Adipocyte (in vitro differentiated cells): Measurements from ENCODE around the gene ANK2.

Source experiments
- DNase-seq: peaks from one replicate; pipeline ENCODE4 v3.0.0-alpha.2; 2015; ENCODE audit warnings: low read depth
- H3K27me3 ChIP-seq: replicated peaks from 2 replicates; pipeline ENCODE4 v1.7.0; 2013; ENCODE audit warnings: mild to moderate bottlenecking, low read length, moderate library complexity; ENCODE audit not compliant: control insufficient read depth, insufficient read depth
- H3K36me3 ChIP-seq: 2 replicates; pipeline ENCODE4 v1.7.0; 2013; ENCODE audit warnings: low read length, mild to moderate bottlenecking, moderate library complexity; ENCODE audit not compliant: control insufficient read depth, insufficient read depth, severe bottlenecking
- H3K4me1 ChIP-seq: 2 replicates; pipeline ENCODE4 v1.7.0; 2013; ENCODE audit warnings: mild to moderate bottlenecking, low read length, moderate library complexity; ENCODE audit not compliant: control insufficient read depth, insufficient read depth
- H3K4me3 ChIP-seq: 2 replicates; pipeline ENCODE4 v1.7.0; 2013; ENCODE audit warnings: mild to moderate bottlenecking, low read length, moderate library complexity
- H3K9ac ChIP-seq: 2 replicates; pipeline ENCODE4 v1.7.0; 2013; ENCODE audit warnings: mild to moderate bottlenecking, low read length, moderate library complexity
- H3K9me3 ChIP-seq: 2 replicates; pipeline ENCODE4 v1.7.0; 2013; ENCODE audit warnings: mild to moderate bottlenecking, low read length, moderate library complexity; ENCODE audit not compliant: control insufficient read depth

ANK2 gene

GRCh38 chr4:113049421-113050370, at the start of gene ANK2:
TSS of gene ANK2 (plus strand) at chr4:113049653. CDS start at chr4:113049729, 76 bp downstream.
- H3K4me3 ChIP-seq, result no peak within 1 kb of the TSS
- DNase-seq, result peak; percentile 25
- peaks cover 6% of the 10 kb centered on the region for H3K4me1 ChIP-seq
- no peaks in the 10 kb centered on the region for H3K27me3 ChIP-seq
- no peaks in the 10 kb centered on the region for H3K9me3 ChIP-seq
- H3K36me3 ChIP-seq, result no peaks in the 10 kb centered on the region
- no peak within 1 kb of the TSS for H3K9ac ChIP-seq

DNA sequence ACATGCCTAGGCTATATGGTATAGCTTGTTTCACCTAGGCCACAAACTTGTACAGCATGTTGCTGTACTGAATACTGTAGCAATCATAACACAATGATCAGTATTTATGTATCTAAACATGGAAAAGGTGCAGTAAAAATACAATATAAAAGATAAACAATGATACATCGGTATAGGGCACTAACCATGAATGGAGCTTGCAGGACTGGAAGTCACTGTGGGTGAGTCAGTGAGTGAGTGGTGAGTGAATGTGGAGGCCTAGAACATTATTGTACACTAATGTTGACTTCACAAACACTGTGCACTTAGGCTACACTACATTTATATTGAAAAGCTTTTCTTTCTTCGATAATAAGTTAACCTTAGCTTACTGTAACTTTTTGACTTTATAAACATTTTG, 45.6 kb upstream of the ANK2 start:
- no peak overlapping the region for H3K9ac ChIP-seq
- H3K9me3 ChIP-seq, result no peaks in the 10 kb centered on the region
- H3K27me3 ChIP-seq, result no peaks in the 10 kb centered on the region
- DNase-seq, result no peak
- peaks cover 9% of the 10 kb centered on the region for H3K4me1 ChIP-seq
- no peak overlapping the region for H3K4me3 ChIP-seq
- H3K36me3 ChIP-seq, result no peaks in the 10 kb centered on the region

DNA sequence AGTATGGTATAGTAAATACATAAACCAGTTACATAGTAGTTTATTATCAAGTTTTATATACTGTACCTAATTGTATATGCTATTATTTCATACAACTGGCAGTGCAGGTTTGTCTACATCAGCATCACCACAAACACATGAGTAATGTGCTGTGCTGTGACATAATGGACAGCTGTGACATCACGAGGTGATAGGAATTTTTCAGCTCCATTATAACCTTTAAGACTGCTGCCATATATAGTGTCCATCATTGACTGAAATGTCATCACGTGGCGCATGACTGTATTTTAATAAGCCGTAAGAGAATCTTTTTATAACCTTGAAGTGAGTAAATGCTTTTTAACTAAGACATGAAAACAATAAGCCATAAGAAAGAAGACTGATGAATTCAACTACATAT, 44.8 kb upstream of the ANK2 start:
- no peaks in the 10 kb centered on the region for H3K27me3 ChIP-seq
- peaks cover 10% of the 10 kb centered on the region for H3K4me1 ChIP-seq
- no peak for DNase-seq
- no peaks in the 10 kb centered on the region for H3K9me3 ChIP-seq
- H3K4me3 ChIP-seq, result no peak overlapping the region
- no peaks in the 10 kb centered on the region for H3K36me3 ChIP-seq
- H3K9ac ChIP-seq, result no peak overlapping the region

DNA sequence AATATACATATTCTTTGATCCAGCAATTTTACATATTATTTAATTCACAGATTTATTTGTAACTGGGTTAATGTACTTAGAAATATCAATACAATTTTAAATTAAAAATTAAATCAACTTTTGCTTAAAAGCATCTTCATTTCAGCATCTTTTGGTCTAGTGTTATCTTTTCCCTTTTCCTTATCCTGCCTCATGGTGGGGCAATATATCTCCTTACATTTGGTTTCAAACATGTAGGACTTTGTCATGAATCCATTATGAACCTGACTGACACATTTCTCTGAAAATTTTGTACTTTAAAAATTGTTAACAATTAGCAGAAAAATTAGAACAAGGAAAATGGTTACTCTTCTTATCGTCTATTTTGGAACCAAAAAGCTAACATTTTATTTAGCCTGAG, 42.8 kb upstream of the ANK2 start:
- no peaks in the 10 kb centered on the region for H3K9me3 ChIP-seq
- no peak overlapping the region for H3K4me3 ChIP-seq
- peaks cover 10% of the 10 kb centered on the region for H3K4me1 ChIP-seq
- no peak overlapping the region for H3K9ac ChIP-seq
- H3K27me3 ChIP-seq, result no peaks in the 10 kb centered on the region
- H3K36me3 ChIP-seq, result no peaks in the 10 kb centered on the region
- no peak for DNase-seq

- H3K36me3 ChIP-seq, result no peaks in the 10 kb centered on the region
- no peaks in the 10 kb centered on the region for H3K9me3 ChIP-seq
- H3K4me1 ChIP-seq, result peaks cover 10% of the 10 kb centered on the region
- no peak for DNase-seq
- H3K4me3 ChIP-seq, result no peak overlapping the region
- no peak overlapping the region for H3K9ac ChIP-seq
- no peaks in the 10 kb centered on the region for H3K27me3 ChIP-seq
Observed at GRCh38 chr4:113007151-113007550, 42.3 kb upstream of the ANK2 start.

- peaks cover 12% of the 10 kb centered on the region for H3K4me1 ChIP-seq
- H3K9ac ChIP-seq, result no peak overlapping the region
- H3K27me3 ChIP-seq, result no peaks in the 10 kb centered on the region
- no peaks in the 10 kb centered on the region for H3K36me3 ChIP-seq
- H3K4me3 ChIP-seq, result no peak overlapping the region
- H3K9me3 ChIP-seq, result no peaks in the 10 kb centered on the region
- DNase-seq, result no peak
Observed at GRCh38 chr4:113008135-113008534, 41.3 kb upstream of the ANK2 start.

- no peak for DNase-seq
- no peaks in the 10 kb centered on the region for H3K9me3 ChIP-seq
- no peak overlapping the region for H3K9ac ChIP-seq
- no peaks in the 10 kb centered on the region for H3K27me3 ChIP-seq
- H3K36me3 ChIP-seq, result no peaks in the 10 kb centered on the region
- H3K4me3 ChIP-seq, result no peak overlapping the region
- H3K4me1 ChIP-seq, result peaks cover 17% of the 10 kb centered on the region
Observed at GRCh38 chr4:113008716-113009115, 40.7 kb upstream of the ANK2 start.

- no peaks in the 10 kb centered on the region for H3K36me3 ChIP-seq
Observed at GRCh38 chr4:113009461-113009860, 40.0 kb upstream of the ANK2 start.

DNA sequence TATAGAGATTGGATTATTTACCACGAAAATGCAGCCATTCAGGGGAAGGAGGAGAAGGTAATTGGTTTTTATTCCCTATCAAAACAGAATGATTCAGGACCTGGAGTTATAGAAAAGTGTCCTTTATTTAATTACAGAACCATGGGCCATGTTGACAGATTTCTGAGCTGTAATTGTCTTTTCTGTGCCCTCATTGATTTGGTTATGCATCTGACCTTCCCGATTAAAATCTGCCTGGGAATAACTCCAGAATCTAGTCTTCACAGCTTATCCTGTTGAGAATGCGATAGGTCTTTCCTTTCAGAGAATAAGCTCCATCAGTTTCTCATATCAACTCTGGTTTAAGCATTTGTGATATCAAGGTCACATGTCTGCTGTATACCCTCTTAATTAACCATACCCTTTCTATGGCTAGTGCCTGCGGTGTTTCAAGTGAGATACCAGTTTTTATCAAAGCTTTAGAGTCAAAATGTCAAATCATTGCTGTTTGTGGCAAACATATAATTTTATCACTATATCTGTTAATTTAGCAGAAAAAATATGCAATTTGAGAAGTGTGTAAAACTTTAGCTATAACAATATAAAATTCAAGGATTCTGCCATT, 37.2 kb upstream of the ANK2 start:
- no peak for DNase-seq
- H3K9me3 ChIP-seq, result no peaks in the 10 kb centered on the region
- H3K36me3 ChIP-seq, result no peaks in the 10 kb centered on the region
- no peak overlapping the region for H3K4me3 ChIP-seq
- H3K4me1 ChIP-seq, result peaks cover 25% of the 10 kb centered on the region
- H3K27me3 ChIP-seq, result no peaks in the 10 kb centered on the region
- H3K9ac ChIP-seq, result no peak overlapping the region

More at GRCh38 chr4:113009461-113009860, 40.0 kb upstream of the ANK2 start:
- DNase-seq, result peak; percentile 34
- Histone ChIP-seq H3K9ac (no peak overlapping the region), H3K27me3 (no peaks in the 10 kb centered on the region), H3K4me1 (peaks cover 25% of the 10 kb centered on the region), H3K4me3 (no peak overlapping the region), H3K9me3 (no peaks in the 10 kb centered on the region)

GRCh38 chr4:113012786-113013185, 36.7 kb upstream of the ANK2 start:
- Histone ChIP-seq H3K36me3 (no peaks in the 10 kb centered on the region), H3K4me3 (no peak overlapping the region), H3K4me1 (peaks cover 25% of the 10 kb centered on the region), H3K9me3 (no peaks in the 10 kb centered on the region), H3K27me3 (no peaks in the 10 kb centered on the region), H3K9ac (no peak overlapping the region)
- peak; percentile 58 for DNase-seq

DNA sequence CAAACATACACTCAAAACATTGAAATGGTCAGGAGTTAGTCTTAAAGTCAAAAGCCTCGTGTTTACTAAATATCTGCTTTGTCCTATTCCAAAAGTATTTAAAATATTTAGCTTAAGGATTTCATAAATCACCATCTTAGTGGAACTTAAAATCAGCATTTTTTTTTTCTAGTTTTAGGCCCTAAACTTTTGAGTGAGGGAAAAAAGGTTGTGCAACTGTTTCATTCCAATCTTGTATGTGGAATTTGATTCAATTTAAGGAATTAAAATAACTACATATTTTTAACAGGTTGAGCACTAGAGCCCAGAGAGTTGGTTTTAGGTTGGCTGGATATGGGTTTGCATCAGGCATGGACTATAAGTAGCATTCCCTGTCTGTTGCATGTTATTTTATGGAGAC, 35.7 kb upstream of the ANK2 start:
- Histone ChIP-seq H3K4me3 (no peak overlapping the region), H3K36me3 (no peaks in the 10 kb centered on the region), H3K27me3 (no peaks in the 10 kb centered on the region), H3K9ac (no peak overlapping the region), H3K9me3 (no peaks in the 10 kb centered on the region), H3K4me1 (peaks cover 18% of the 10 kb centered on the region)
- DNase-seq, result peak; percentile 78
